Ovary (tissue), 3 donors: ENCODE data around the gene SNURF.

ENCODE experiments used
- EP300 ChIP-seq: sonication (generic); formaldehyde crosslinking; IDR thresholded peaks from one replicate; pipeline ENCODE4 v1.6.1; 2017; ENCODE audit warnings: antibody characterized with exemption
- POLR2A ChIP-seq: fragments of 450-650 bp; IDR thresholded peaks from one replicate; pipeline ENCODE4 v1.6.1; 2017; ENCODE audit warnings: antibody characterized with exemption, mild to moderate bottlenecking, moderate library complexity
- TF ChIP-seq, protein P1 (sequence below), 3 donors: fragments of 450-650 bp in 2 of 3; fragments of 200-600 bp in 1 of 3; IDR thresholded peaks; one replicate each; pipeline versions ENCODE4 v1.5.1 to v1.8.0; 2016 to 2022; ENCODE audit warnings: antibody characterized with exemption in 3 of 3, mild to moderate bottlenecking in 1 of 3
- donor health status: DM: no; HTN: no; CAD: no.

DNA sequence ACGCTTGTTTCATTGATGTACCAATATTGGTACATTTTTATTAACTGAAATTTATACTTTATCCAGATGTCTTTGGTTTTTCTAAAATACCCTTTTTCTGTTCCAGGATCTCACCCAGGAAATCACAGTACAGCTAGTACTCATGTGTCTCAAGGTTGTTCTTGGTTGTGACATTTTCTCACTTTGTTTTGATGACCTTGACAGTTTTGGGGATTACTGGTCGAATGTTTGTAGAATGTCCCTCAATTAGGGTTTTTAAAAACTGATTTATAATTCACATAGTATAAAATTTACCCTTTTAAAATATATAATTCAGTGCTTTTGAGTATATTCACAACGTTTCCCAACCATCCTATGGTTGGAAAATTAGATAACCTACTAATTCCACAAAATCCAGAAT is 6.3 kb upstream of the SNURF start:
- TF ChIP-seq POLR2A (no peak), EP300 (no peak)
- TF ChIP-seq, protein P1, sequence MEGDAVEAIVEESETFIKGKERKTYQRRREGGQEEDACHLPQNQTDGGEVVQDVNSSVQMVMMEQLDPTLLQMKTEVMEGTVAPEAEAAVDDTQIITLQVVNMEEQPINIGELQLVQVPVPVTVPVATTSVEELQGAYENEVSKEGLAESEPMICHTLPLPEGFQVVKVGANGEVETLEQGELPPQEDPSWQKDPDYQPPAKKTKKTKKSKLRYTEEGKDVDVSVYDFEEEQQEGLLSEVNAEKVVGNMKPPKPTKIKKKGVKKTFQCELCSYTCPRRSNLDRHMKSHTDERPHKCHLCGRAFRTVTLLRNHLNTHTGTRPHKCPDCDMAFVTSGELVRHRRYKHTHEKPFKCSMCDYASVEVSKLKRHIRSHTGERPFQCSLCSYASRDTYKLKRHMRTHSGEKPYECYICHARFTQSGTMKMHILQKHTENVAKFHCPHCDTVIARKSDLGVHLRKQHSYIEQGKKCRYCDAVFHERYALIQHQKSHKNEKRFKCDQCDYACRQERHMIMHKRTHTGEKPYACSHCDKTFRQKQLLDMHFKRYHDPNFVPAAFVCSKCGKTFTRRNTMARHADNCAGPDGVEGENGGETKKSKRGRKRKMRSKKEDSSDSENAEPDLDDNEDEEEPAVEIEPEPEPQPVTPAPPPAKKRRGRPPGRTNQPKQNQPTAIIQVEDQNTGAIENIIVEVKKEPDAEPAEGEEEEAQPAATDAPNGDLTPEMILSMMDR (IDR thresholded peaks at IDR 0.05) = no peak
